GM19324 (cell line): ENCODE data around the gene SNTG2.

Experiments
- ATAC-seq: cut with Tn5 transposase; IDR thresholded peaks from one replicate; pipeline ENCODE4 v1.9.1; 2021; ENCODE audit warnings: mild to moderate bottlenecking, moderate library complexity; ENCODE audit not compliant: unreplicated experiment, low FRiP score

The SNTG2 gene

DNA sequence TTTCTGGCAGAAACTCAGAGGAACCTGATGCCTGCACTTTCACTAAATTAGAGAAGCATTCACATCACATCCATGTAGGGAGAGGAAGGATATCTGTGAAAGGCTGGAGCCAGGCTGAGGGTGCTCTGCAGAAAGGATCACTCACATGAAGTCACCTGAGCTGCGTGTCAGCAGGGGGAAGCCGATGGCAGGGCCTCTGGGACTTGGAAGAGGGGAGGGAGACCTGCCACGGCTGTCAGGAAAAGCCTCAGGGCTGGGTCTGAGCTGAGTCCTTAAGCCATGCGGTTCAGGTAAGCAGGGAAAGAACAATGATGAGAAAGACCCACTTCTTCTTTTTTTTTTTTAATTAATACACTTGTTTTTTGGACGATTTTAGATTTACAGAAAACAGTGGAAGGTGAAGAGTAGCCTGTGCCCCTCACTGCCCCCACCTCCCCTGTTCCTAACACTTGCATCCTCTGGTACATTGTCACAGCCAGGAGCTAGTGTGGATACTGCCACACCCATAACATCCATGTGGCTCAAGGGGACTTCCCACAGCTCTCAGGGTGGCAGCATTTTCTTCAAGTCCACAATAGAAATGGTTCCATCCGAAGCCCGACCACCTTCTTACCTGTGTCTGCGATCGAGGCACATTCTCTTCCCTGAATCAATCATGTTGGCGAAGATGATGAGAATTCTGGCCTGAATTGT lies 306.1 kb downstream of the SNTG2 start:
- ATAC-seq, result no peak

DNA sequence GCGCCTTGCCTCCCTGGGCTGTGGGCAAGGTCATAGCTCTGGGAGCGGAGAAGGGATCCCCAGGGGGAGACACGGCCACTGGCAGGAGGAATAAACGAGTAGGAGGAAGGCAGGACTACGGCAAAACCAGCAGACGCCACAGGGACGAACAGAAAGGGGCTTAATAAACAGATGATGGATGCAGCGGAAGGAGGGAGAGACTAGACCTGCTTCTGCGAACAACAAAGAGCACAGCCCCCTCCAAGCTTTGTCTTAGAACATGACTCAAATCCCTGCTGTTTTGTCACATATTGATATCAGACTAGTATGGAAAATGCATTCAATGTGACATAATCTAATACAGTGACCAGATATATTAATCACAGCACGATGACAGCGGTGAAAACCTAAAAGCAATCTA lies 306.7 kb downstream of the SNTG2 start:
- no peak for ATAC-seq

DNA sequence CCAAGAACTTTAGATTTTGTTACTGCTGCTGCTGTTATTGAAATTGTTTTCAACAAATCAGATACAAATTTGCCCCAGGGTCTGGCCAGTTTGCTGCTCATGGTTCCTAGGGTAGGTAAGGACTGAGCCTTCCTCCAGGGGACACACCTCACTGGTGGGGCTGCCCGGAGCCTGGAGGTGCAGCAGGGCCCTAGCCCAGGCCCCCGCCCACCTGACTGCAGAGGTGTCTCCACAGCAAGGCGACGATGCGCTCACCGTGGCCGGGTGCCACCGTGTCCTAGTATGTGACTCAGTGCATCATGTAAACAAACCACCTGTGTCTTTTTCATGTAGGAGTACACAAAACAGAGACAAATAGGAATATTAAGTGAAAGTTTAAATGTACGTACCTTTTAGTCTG lies 309.1 kb downstream of the SNTG2 start:
- no peak for ATAC-seq

DNA sequence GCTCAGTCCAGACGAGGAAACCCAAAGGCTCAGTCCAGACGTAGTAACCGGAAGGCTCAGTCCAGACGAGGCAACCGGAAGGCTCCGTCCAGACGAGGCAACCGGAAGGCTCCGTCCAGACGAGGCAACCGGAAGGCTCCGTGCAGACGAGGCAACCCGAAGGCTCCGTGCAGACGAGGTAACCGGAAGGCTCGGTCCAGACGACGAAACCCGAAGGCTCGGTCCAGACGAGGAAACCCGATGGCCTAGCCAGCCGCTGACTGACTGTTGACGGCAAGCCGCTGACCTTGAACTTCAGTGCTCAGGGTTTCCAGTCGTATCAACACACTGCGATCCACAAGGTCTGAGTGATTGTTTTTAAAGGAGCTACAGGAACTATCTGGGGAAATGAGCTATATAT lies 312.0 kb downstream of the SNTG2 start:
- no peak for ATAC-seq

DNA sequence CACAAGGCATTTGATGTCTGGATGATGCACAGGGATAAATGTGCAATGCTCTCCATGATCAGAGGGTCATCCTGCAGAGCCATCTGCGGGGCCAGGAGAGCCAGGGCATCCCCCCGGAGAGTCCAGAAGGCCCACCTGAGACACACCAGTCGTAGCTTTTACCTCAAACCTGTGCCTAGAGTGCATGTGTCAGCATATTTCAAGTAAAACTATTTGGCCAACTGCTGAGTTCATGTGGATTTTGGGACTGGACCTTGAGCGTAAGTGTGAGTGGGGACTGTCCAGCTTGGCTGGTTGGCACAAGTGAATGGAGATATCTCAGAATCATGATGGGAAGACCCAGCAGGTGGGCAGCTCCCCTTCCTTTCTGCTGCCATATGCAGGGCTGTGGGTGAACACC lies 314.8 kb downstream of the SNTG2 start:
- ATAC-seq, result no peak

DNA sequence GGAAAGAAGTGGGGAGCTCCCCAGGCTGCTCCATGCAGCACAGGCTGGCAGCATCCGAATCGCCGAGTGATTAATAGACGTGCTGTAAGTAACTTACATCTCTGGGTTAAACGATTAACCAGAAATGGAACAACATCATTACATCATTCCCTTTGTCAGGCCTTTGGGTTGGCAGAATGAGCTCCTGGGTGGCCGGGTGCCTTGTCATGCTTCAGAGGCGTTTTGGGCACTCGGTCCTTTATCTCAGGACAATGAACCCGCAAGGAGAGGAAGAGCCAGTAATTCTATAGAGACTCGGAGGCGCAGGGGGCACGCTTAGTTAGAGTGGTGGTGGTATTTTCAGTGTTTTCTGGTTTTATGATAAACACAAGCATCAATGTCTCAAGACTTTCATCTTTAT lies 315.7 kb downstream of the SNTG2 start:
- ATAC-seq, result no peak

DNA sequence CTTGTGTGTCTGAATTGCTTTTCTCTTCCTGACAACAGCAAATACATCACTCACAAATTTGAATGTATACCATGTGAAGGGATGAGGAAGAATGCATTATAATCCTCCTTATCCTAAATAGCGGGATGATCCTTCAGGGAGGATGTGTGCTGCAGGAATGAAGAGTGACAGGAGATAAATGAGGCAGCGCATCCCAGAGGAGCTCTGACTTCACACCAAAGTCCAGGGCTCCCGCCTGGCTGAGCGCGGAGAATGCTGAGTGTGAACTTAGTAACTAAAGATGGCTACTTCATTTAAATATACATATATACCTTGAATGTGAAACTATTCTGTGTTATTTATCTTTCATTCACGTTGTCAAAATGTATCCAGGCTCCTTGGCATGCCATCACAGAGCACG lies 317.4 kb downstream of the SNTG2 start:
- ATAC-seq, result no peak

DNA sequence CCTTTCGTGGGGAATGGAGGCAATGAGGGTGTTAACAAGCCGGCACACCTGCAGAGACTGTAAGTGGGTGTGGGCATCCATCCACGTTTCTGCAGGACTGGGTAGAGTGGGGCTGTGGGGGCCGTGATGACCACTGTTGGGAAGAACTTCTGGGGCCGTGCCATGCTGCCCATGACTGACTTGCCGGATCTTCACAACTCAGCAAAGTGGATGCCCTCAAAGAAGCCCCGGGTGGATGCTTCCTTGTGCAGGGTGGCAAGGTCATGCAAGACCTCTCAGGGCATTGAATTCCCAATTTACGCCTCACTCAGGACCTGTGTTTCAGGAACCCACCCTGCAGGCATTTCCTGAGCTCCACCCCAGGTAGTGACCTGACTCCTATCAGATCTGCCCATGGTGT lies 319.2 kb downstream of the SNTG2 start:
- no peak for ATAC-seq

DNA sequence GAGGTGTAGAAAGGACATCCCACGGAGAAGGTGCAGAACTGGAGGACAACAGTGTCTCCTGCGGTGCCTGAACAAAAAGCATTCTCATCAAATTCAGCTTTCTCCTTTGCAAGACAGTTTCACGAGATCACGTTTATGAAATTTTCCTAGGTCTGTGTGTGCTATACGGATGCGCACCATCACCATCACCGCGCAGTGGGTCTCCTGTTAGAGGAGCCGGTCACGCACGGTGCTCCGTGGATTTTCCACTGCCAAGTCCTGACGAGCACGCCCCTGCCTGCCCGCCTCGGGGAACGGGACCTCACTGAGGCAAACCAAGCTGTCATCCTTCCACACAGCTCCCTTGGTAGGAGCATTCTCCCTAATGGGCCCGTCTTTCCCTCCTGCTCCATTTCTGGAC lies 322.2 kb downstream of the SNTG2 start:
- ATAC-seq, result no peak

DNA sequence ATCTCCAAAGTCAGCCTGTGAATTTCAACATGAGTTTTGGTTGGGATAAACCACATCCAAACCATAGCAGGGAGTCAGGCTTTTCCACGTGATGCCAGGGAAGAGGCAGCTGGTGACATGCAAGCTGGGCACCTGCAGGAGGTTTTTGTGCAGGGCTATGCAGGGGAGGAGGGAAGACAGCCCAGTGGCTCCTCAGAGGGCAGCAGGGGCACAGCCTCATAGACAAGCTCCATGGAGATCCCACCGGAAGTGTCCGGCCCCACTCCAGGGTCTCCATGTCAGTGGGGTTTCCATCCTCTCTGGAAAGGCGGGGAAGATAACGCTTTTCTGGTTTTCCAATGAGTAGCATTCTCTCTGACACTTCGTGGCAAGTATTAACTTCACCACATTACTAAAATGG lies 327.0 kb downstream of the SNTG2 start:
- no peak for ATAC-seq

DNA sequence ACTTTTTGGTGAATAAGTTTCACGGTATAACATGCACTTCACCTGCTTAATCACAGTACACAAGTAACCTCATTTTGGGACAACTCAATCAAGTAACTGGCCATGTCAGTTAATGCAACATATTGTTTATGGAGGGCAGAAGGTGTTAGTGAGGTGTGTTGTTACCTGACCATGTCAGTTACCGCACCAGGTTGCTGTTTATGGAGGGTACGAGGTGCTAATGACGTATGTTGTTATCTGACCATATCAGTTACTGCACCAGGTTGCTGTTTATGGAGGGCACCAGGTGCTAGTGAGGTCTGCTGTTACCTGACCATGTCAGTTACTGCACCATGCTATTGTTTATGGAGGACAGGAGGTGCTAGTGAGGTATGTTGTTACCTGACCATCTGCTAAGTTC lies 327.5 kb downstream of the SNTG2 start:
- no peak for ATAC-seq

DNA sequence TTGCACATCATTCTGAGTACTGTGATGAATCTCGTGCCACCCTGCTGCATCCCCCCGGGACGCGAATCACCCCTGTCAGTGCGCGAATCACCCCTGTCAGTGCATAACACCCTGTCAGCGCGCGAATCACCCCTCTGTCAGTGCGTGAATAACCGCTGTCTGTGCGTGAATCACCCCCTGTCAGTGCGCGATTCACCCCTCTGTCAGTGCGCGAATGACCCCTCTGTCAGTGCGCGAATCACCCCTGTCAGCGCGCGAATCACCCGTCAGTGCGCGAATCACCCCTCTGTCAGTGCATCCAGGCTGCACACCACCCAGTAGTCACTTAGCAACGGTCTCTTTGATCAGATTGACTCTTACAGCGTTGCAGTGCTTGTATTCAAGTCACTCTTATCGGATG lies 328.2 kb downstream of the SNTG2 start:
- ATAC-seq, result no peak

DNA sequence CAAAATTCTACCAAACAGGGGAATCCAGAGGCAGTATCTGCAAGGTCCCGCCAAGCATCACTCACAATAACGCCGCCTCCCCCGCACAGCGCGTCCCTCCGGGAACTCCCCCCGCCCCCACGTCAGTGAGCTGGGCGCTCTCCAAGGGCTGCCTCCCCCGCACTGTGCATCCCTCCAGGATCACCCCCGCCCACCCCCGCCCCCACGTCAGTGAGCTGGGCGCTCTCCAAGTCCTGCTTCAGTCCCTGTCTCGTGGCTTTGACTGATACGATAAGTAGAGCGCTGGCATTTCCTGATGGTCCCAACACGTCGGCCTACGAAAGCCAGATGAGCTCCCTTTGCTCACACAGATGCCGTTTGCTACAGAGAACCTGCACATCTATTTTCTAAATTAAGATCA lies 331.9 kb downstream of the SNTG2 start:
- ATAC-seq, result no peak

DNA sequence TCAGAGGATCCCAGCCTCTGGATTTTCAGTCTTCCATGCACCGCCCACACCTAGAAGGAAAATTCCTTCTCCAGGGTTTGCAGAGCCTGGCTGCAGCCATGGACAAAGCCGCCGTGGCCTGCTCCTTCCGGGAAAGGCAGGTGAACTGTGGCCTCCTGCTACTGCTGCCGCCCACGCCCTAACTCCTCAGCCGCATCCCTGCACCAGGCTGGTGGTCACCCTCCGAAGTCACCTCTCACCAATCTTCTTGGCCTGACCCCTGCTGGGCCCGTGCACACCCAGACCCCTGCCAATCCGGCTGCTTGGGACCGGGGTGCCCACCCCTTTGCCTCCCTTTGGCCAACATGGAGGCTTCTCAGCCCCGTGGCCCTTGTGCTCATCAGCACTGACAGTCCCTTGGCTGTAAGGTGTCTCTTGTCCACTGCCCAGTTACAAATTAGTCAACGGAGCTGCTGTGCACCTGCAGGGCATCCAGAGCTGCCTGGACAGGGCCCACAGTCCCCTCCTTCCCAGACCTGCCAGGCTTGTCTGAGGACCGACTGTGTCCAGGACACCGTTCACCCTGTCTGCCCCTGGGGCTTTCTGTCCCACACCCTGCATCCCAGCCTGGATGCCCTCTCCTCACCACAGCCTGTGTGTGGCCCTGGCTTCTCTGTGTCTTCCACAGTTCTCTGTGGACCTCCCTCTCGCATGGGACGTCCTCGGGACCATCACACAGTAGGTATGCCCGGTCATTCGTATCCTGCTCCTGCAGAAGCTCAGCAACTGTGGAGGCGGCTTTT lies 332.6 kb downstream of the SNTG2 start:
- no peak for ATAC-seq

DNA sequence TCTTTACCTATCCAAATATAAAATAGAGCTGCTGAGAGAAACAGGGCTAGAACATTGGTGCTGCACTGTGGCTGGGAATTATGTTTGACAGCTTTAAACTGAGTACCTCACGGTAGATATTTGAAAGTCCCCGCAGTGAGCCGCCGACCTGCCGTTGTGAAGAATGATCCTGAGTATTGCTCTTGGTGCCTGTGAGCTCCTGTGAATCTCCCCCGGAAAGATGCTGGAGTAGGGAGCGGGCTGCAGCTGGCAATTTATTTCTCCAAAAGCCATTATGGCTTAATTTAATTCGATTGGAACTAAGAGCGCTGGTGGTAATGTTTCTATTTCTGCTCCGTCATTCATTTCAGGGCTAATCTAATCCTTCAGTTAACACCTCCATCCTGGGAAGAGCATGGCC lies 333.2 kb downstream of the SNTG2 start:
- ATAC-seq, result no peak

DNA sequence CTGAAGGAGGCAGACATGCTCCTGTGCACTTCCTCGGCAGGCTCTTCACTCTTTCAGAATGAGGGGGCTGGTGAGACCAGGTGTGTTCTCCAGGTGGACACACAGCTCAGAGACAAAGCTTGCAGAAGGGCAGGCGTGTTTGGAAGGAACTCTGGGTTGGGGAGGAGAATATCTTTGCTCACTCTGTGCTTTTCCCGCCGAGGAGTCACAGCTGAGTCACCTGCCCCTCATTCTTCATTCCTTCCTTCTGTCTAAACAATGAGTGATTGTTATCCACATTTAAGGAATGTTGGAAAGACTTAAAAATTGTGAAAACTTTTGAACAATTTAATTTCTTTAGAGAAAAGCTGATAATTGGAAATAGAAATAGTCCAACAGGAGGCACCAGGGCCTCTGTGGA lies 336.3 kb downstream of the SNTG2 start:
- no peak for ATAC-seq

DNA sequence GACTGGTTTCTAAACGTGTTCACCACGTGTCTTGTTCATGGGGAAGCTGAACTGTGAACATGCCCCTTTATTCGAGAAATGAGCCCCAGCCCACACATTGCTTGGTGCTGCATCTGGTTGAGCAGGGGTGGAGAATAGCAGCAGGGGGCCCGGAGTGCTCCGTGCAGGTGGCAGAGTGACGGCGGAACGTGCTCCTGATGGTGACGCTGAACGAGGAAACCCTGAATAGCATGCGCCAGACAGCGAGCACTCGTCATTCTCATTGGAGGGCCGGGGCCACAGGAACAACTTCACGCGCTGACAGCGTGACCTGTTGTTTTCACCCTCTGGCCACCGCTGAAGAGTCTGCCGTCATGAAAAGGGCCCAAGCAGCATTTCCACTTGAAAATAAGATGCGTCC lies 336.8 kb downstream of the SNTG2 start:
- ATAC-seq, result no peak

DNA sequence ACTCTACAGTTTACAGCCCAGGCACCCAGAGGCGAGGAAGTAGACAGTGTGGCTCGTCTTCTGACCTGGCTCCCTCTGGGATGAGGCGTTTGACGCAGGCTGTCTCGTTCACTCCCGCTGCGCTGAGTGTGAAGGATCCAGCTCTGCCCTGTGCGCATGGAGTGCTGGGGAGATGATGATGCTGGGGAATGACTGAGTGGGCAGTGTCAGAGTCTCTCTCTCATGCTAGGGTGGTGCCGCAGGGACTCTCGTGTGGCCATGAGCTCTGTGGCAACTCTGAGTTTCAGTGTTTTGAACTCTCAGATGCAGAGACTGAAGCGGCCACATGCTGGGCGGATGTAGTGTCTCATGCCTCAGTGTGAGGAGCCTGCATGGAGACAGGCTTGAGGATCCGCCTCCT lies 344.3 kb downstream of the SNTG2 start:
- no peak for ATAC-seq

DNA sequence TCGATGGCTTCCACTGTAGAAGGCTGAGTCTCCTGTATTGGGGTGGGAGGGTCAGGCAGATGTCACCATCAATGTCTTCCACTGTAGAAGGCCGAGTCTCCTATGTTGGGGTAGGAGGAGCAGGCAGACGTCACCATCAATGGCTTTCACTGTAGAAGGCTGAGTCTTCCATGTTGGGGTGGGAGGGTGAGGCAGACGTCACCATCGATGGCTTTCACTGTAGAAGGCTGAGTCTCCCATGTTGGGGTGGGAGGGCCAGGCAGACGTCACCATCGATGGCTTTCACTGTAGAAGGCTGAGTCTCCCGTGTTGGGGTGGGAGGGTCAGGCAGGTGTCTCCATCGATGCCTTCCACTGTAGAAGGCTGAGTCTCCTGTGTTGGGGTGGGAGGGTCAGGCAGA lies 345.1 kb downstream of the SNTG2 start:
- ATAC-seq, result no peak

DNA sequence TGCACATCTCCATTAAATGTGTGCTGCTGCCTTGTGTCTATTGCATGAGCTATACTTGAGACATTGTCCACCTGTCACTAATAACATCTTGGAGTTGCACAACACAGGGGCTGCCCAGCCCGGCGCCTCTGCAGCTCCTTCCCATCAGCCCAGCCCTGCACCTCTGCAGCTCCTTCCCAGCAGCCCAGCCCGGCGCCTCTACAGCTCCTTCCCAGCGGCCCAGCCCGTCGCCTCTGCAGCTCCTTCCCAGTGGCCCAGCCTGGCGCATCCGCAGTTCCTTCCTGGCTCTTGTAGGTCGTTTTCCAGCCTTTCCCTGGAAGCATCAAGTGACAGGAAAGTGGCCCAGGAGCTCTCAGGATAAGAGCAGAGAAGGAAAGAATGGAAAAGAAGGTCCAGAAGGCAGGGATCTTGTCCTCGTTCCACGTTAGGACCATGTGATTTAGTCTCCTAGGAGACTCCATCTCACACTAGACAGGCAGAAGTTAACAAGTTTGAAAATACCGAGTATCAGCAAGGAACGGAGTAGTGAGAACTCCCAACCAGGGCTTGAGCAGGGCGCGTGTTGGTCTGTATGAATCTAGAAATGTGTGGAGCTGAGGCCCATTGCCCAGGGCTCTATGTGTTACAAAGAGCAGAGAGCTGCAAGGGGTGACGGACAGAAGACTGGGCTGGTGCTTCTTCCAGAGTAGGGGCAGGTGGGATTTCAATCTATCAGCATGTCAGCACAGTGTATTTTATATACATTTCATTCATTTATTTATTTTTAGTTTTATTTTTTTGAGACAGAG lies 346.9 kb downstream of the SNTG2 start:
- no peak for ATAC-seq

DNA sequence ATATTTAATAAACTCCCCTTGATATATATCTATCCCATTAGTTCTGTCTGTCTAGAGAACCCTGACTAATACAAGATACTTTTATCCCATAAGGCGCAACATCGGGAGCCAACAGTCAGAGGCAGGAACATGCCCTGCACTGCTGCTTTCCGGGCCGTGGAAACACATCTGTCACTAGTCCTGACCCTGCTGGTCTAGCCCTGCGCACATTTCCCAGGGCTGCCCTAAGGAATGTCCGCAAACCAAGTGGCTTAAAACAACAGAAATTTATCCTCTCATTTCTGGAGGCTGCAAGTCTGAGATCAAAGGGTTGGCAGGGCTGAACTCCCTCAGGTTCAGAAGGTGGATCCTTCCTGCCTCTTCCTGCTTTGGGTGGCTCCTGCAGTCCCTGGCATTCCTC lies 348.4 kb downstream of the SNTG2 start:
- no peak for ATAC-seq

DNA sequence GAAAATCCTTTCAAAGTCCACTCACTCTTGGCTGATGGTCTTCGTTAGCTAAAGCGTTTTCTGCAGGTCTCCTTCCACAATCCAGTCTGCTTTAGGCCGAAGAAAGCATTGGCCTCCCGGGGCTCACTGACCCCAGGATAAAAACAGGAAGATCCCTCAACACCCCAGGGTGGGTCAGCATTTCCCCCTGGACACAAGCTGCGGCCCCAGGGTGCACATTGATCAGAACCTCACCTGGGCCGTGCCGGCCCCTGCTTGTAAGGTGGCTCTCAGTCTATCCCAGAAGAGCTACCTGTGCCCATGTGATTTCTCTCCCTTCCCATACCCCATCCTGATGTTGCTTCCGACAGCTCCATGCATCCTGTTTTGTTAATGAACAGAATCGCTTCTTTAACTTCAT lies 349.6 kb downstream of the SNTG2 start:
- no peak for ATAC-seq
